ENCODE data around the gene NR4A3. TPM values are rescaled to one million over a fixed set of nuclear protein-coding genes. Genes with fewer than 3 reads are reported as not detected.

NR4A3 gene
- total and polyA plus RNA-seq, 9 of the 15 experiments (the other 6 are each of a cell fraction or from before 2014, with no cell fraction given), result 0.04 to 0.07 TPM; not detected in 7

DNA sequence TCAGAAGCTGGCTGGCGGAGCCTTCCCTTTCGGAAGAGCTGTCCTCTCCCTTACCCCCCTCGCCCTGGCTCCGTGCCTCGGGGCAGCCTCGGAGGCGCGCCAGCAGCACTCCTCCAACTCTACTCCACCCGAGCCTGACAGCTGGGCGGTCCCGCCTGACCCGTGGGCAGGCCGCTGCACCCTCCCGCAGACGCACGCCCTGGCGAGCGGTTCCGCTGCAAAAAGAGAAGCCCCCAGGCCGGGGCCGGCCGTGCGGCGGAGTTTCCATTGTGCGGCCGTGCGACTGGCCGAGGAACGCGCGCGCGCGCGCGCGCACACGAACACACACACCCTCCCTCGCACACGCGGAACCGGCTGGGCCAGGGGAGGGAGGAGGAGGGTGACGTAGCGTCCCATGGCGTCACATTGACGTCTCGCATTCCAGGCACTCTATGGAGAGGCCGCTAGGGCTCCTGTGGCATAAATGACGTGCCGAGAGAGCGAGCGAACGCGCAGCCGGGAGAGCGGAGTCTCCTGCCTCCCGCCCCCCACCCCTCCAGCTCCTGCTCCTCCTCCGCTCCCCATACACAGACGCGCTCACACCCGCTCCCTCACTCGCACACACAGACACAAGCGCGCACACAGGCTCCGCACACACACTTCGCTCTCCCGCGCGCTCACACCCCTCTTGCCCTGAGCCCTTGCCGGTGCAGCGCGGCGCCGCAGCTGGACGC, at the start of gene NR4A3 (continued):
- TF ChIP-seq ZNF318 (IDR thresholded peaks at IDR 0.05; ENCODE audit: borderline replicate concordance in 1 of 2, low read depth in 1 of 2), result peak in 1 of 2 experiments; percentile 71; a peak in 2 of 4 replicates
- TF ChIP-seq, protein P1, sequence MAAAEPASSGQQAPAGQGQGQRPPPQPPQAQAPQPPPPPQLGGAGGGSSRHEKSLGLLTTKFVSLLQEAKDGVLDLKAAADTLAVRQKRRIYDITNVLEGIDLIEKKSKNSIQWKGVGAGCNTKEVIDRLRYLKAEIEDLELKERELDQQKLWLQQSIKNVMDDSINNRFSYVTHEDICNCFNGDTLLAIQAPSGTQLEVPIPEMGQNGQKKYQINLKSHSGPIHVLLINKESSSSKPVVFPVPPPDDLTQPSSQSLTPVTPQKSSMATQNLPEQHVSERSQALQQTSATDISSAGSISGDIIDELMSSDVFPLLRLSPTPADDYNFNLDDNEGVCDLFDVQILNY (CRISPR knock-in tag; IDR thresholded peaks at IDR 0.05), result no peak
- no peak for TF ChIP-seq BRD9 (IDR thresholded peaks at IDR 0.05; ENCODE audit: low read depth, partially characterized antibody)
- TF ChIP-seq CEBPG (CRISPR knock-in tag; IDR thresholded peaks at IDR 0.05), result 0 out of 2 replicates have a peak, but pooled peaks have one; percentile 33
- no peak for TF ChIP-seq CEBPG (tag; conservative IDR thresholded peaks at IDR 0.05 in 1 of 2, IDR thresholded peaks at IDR 0.05 in 1 of 2)
- no peak for TF ChIP-seq SMARCB1 (IDR thresholded peaks at IDR 0.05; ENCODE audit: insufficient read length, low read depth)
- no peak for TF ChIP-seq HNRNPH1 (optimal IDR thresholded peaks at IDR 0.05; ENCODE audit: low read depth, low read length)
- no peak for TF ChIP-seq GTF2A2 (tag; IDR thresholded peaks at IDR 0.05)
- TF ChIP-seq ZBTB26 (CRISPR knock-in tag; IDR thresholded peaks at IDR 0.05), result no peak
- no peak for TF ChIP-seq ZNF174 (CRISPR knock-in tag; IDR thresholded peaks at IDR 0.05)
- TF ChIP-seq PRMT5 (CRISPR knock-in tag; IDR thresholded peaks at IDR 0.05), result no peak
- TF ChIP-seq NCOA1 (IDR thresholded peaks at IDR 0.05; ENCODE audit: low read depth), result peak; percentile 89
- TF ChIP-seq NRF1 (conservative IDR thresholded peaks at IDR 0.05 in 1 of 2, IDR thresholded peaks at IDR 0.05 in 1 of 2), result peak; percentile 88 to 90
- TF ChIP-seq HDAC1 (IDR thresholded peaks at IDR 0.05), result peak in 1 of 2 experiments; percentile 70; a peak in 1 of 4 replicates
- TF ChIP-seq MECOM (CRISPR knock-in tag; IDR thresholded peaks at IDR 0.05), result no peak
- no peak for TF ChIP-seq ZNF384 (IDR thresholded peaks at IDR 0.05; ENCODE audit: low read depth, low read length)
- TF ChIP-seq XRCC3 (IDR thresholded peaks at IDR 0.05), result no peak
